Bronchial epithelial cell (primary cell): ENCODE results near the gene MED26. TPM values are rescaled to one million over a fixed set of nuclear protein-coding genes. Genes with fewer than 3 reads are reported as not detected.

Experiments
- DNase-seq: peaks from one replicate; pipeline ENCODE4 v3.0.0-alpha.2; 2010; ENCODE audit warnings: low read depth
- FAIRE-seq: peaks from 2 replicates; lab custom pipeline; 2011; peaks lifted over from hg19 to GRCh38; lab: Jason Lieb, UNC
- H3K27me3 ChIP-seq: 2 replicates; pipeline ENCODE4 v1.5.1; 2011; ENCODE audit warnings: low read length; ENCODE audit not compliant: control insufficient read depth, insufficient read depth
- H3K36me3 ChIP-seq: 2 replicates; pipeline ENCODE4 v1.5.1; 2011; ENCODE audit warnings: low read length; ENCODE audit not compliant: control insufficient read depth, insufficient read depth
- H3K4me3 ChIP-seq: 2 replicates; pipeline ENCODE4 v1.5.1; 2011; ENCODE audit warnings: mild to moderate bottlenecking, low read depth, low read length, control low read depth
- CTCF ChIP-seq: IDR thresholded peaks from 2 replicates; pipeline ENCODE4 v1.5.1; 2011; ENCODE audit warnings: mild to moderate bottlenecking, moderate library complexity, low read length, control low read depth, inconsistent platforms; ENCODE audit not compliant: insufficient read depth, severe bottlenecking
- total RNA-seq: library from RNA; depleted of rRNA; stranded (reverse); fragments of >200 nt; gene quantifications from 2 replicates; pipeline ENCODE4 v1.2.1, GENCODE V29; 2014

Gene MED26
- total RNA-seq, 1 donor from 2014 or later, result 2.9 TPM

- no peak for TF ChIP-seq CTCF
These were observed 4.9 kb downstream of the MED26 start for GRCh38 chr19:16623066-16623465.

GRCh38 chr19:16621165-16621800 lies 6.7 kb downstream of the MED26 start:
- no peak for TF ChIP-seq CTCF
- FAIRE-seq, result no peak
- no peaks in the 10 kb centered on the region for H3K27me3 ChIP-seq
- no peak overlapping the region for H3K4me3 ChIP-seq
- peaks cover 3% of the 10 kb centered on the region for H3K36me3 ChIP-seq
- DNase-seq, result no peak

More at GRCh38 chr19:16623066-16623465, 4.9 kb downstream of the MED26 start:
- H3K36me3 ChIP-seq, result peaks cover 3% of the 10 kb centered on the region
- DNase-seq (no peak), FAIRE-seq (no peak)
- H3K27me3 ChIP-seq, result no peaks in the 10 kb centered on the region
- no peak overlapping the region for H3K4me3 ChIP-seq

GRCh38 chr19:16620584-16620983 lies 7.4 kb downstream of the MED26 start:
- no peaks in the 10 kb centered on the region for H3K27me3 ChIP-seq
- no peak for DNase-seq
- no peak for FAIRE-seq
- TF ChIP-seq CTCF, result no peak
- no peak overlapping the region for H3K4me3 ChIP-seq
- H3K36me3 ChIP-seq, result peaks cover 3% of the 10 kb centered on the region

GRCh38 chr19:16620018-16620417 lies 8.0 kb downstream of the MED26 start:
- peaks cover 3% of the 10 kb centered on the region for H3K36me3 ChIP-seq
- DNase-seq, result no peak
- TF ChIP-seq CTCF, result no peak
- H3K4me3 ChIP-seq, result no peak overlapping the region
- no peak for FAIRE-seq
- no peaks in the 10 kb centered on the region for H3K27me3 ChIP-seq

GRCh38 chr19:16619457-16619856 lies 8.5 kb downstream of the MED26 start:
- no peak for FAIRE-seq
- no peak for TF ChIP-seq CTCF
- no peak for DNase-seq
- no peak overlapping the region for H3K4me3 ChIP-seq
- peaks cover 3% of the 10 kb centered on the region for H3K36me3 ChIP-seq
- H3K27me3 ChIP-seq, result no peaks in the 10 kb centered on the region

- DNase-seq (no peak), FAIRE-seq (no peak)
- TF ChIP-seq CTCF, result no peak
- Histone ChIP-seq H3K36me3 (peaks cover 3% of the 10 kb centered on the region), H3K27me3 (no peaks in the 10 kb centered on the region), H3K4me3 (no peak overlapping the region)
These were observed 9.8 kb downstream of the MED26 start for GRCh38 chr19:16618248-16618647.
